IMR-90 (cell line): ENCODE measurements around the gene PDK4. TPM values are rescaled to one million over a fixed set of nuclear protein-coding genes. Genes with fewer than 3 reads are reported as not detected.

Source experiments
- ATAC-seq: fragments of 200-7000 bp; cut with Tn5 transposase; 2 replicates; pipeline ENCODE4 v1.9.1; 2020; ENCODE audit warnings: low read depth, mild to moderate bottlenecking, moderate library complexity
- BruUV-seq: library from RNA; stranded (reverse); fragments of 400-500 nt; replicated peaks from 2 replicates; lab custom pipeline; 2021; lab: Mats Ljungman, UMichigan
- CTCF ChIA-PET: fragments of 300-600 bp; formaldehyde crosslinking; extraction: SDS; loops from one replicate; lab custom pipeline; 2021; ENCODE audit warnings: antibody characterized with exemption; lab: Yijun Ruan, JAX
- POLR2A ChIA-PET: fragments of 300-600 bp; sonication (Branson Sonifier 250); formaldehyde crosslinking; loops from one replicate; lab custom pipeline; 2022; ENCODE audit warnings: antibody characterized with exemption; ENCODE audit not compliant: unreplicated experiment; lab: Charles Lee
- DNase-seq: peaks from one replicate; pipeline ENCODE4 v3.0.0; 2013
- H2AFZ ChIP-seq: replicated peaks from 2 replicates; pipeline ENCODE3; 2013; ENCODE audit warnings: low read length, mild to moderate bottlenecking; ENCODE audit not compliant: poor library complexity
- H2AK5ac ChIP-seq: 2 replicates; pipeline ENCODE4 v1.6.1; 2013; ENCODE audit warnings: low read depth, low read length, inconsistent platforms
- H2AK9ac ChIP-seq: replicated peaks from 2 replicates; pipeline ENCODE3; 2013; ENCODE audit warnings: mild to moderate bottlenecking, low read depth, low read length, moderate library complexity; ENCODE audit not compliant: poor library complexity
- H2BK120ac ChIP-seq: 2 replicates; pipeline ENCODE4 v1.6.1; 2013; ENCODE audit warnings: low read depth, low read length, inconsistent platforms
- H2BK15ac ChIP-seq: 3 replicates; pipeline ENCODE4 v1.6.1; 2013; ENCODE audit warnings: low read depth, low read length, inconsistent platforms
- H2BK20ac ChIP-seq: 2 replicates; pipeline ENCODE4 v1.6.1; 2013; ENCODE audit warnings: low read depth, mild to moderate bottlenecking, inconsistent platforms, low read length, moderate library complexity
- H2BK5ac ChIP-seq: 2 replicates; pipeline ENCODE4 v1.6.1; 2013; ENCODE audit warnings: mild to moderate bottlenecking, low read depth, low read length, inconsistent platforms; ENCODE audit not compliant: poor library complexity, severe bottlenecking
- H3K14ac ChIP-seq: replicated peaks from 2 replicates; pipeline ENCODE4 v1.6.1; 2013; ENCODE audit warnings: low read depth, low read length, inconsistent platforms
- H3K18ac ChIP-seq: 2 replicates; pipeline ENCODE4 v1.6.1; 2013; ENCODE audit warnings: low read depth, low read length, control low read depth
- H3K23ac ChIP-seq: 2 replicates; pipeline ENCODE4 v1.6.1; 2013; ENCODE audit warnings: low read depth, low read length, inconsistent platforms
- H3K27ac ChIP-seq: 2 replicates; pipeline ENCODE4 v1.5.1; 2013; ENCODE audit warnings: mild to moderate bottlenecking, control low read depth, low read length; ENCODE audit not compliant: insufficient read depth
- H3K27me3 ChIP-seq: 2 replicates; pipeline ENCODE4 v1.6.1; 2013; ENCODE audit warnings: low read length; ENCODE audit not compliant: control insufficient read depth, insufficient read depth
- H3K36me3 ChIP-seq: 2 replicates; pipeline ENCODE4 v1.6.1; 2013; ENCODE audit warnings: low read length, mixed read lengths; ENCODE audit not compliant: control insufficient read depth, insufficient read depth
- H3K4ac ChIP-seq: 2 replicates; pipeline ENCODE4 v1.6.1; 2013; ENCODE audit warnings: low read depth, low read length, inconsistent platforms
- H3K4me1 ChIP-seq: 2 replicates; pipeline ENCODE4 v1.6.1; 2013; ENCODE audit warnings: low read length, mixed read lengths; ENCODE audit not compliant: control insufficient read depth, insufficient read depth
- H3K4me2 ChIP-seq: 2 replicates; pipeline ENCODE4 v1.6.1; 2013; ENCODE audit warnings: low read depth, mild to moderate bottlenecking, control low read depth, low read length, moderate library complexity
- H3K4me3 ChIP-seq: 2 replicates; pipeline ENCODE4 v1.5.1; 2013; ENCODE audit warnings: low read depth, mild to moderate bottlenecking, control low read depth, low read length, moderate library complexity; ENCODE audit not compliant: insufficient read depth
- H3K56ac ChIP-seq: 2 replicates; pipeline ENCODE4 v1.6.1; 2013; ENCODE audit warnings: low read length, inconsistent platforms; ENCODE audit not compliant: insufficient read depth; ENCODE audit errors: extremely low read depth
- H3K79me1 ChIP-seq, 2 experiments: 2 replicates each; pipeline ENCODE4 v1.6.1; 2013; ENCODE audit warnings: low read length in 2 of 2, inconsistent platforms in 1 of 2, low read depth in 1 of 2
- H3K9ac ChIP-seq: 2 replicates; pipeline ENCODE4 v1.6.1; 2013; ENCODE audit warnings: low read depth, low read length, control low read depth
- H3K9me1 ChIP-seq: 2 replicates; pipeline ENCODE4 v1.6.1; 2013; ENCODE audit warnings: low read length, inconsistent platforms; ENCODE audit not compliant: insufficient read depth
- H3K9me3 ChIP-seq: 2 replicates; pipeline ENCODE4 v1.6.1; 2013; ENCODE audit warnings: low read length; ENCODE audit not compliant: control insufficient read depth, insufficient read depth
- H4K20me1 ChIP-seq: 2 replicates; pipeline ENCODE4 v1.6.1; 2013; ENCODE audit warnings: low read length, inconsistent platforms; ENCODE audit not compliant: insufficient read depth
- H4K5ac ChIP-seq: 2 replicates; pipeline ENCODE4 v1.6.1; 2013; ENCODE audit warnings: mild to moderate bottlenecking, low read depth, low read length, control low read depth
- H4K8ac ChIP-seq, 2 experiments: 2 replicates each; pipeline ENCODE4 v1.6.1; 2013; ENCODE audit warnings: low read depth in 2 of 2, low read length in 2 of 2, control low read depth in 1 of 2, inconsistent platforms in 1 of 2
- H4K91ac ChIP-seq: 2 replicates; pipeline ENCODE4 v1.6.1; 2013; ENCODE audit warnings: low read depth, low read length, inconsistent platforms; ENCODE audit not compliant: insufficient read depth
- BHLHE40 ChIP-seq: fragments of 150-350 bp; IDR thresholded peaks from 2 replicates; pipeline ENCODE4 v1.6.1; 2016; ENCODE audit warnings: mild to moderate bottlenecking, low read depth, low read length
- ELK1 ChIP-seq: fragments of 150-350 bp; IDR thresholded peaks from 2 replicates; pipeline ENCODE4 v1.6.1; 2016; ENCODE audit warnings: low read depth, mild to moderate bottlenecking, low read length, moderate library complexity, borderline replicate concordance
- NFE2L2 ChIP-seq: fragments of 150-350 bp; IDR thresholded peaks from 2 replicates; pipeline ENCODE4 v1.6.1; 2016; ENCODE audit warnings: low read depth, mild to moderate bottlenecking, low read length
- POLR2A ChIP-seq: IDR thresholded peaks from 2 replicates; pipeline ENCODE4 v1.6.1; 2012; ENCODE audit warnings: mild to moderate bottlenecking, low read depth, low read length
- RAD21 ChIP-seq: IDR thresholded peaks from 2 replicates; pipeline ENCODE4 v1.6.1; 2012; ENCODE audit warnings: low read length, improper control_type of control experiment
- RFX5 ChIP-seq: IDR thresholded peaks from 2 replicates; pipeline ENCODE4 v1.8.0; 2012; ENCODE audit warnings: low read depth, mild to moderate bottlenecking, low read length, moderate library complexity
- USF2 ChIP-seq: fragments of 150-350 bp; IDR thresholded peaks from 2 replicates; pipeline ENCODE4 v1.6.1; 2017; ENCODE audit warnings: mild to moderate bottlenecking, antibody characterized with exemption, low read length, low read depth
- WGBS, 2 experiments: methylation state at CpG; one replicate each; pipeline versions ENCODE4 v1.1.5 to v1.1.7; 2013; ENCODE audit warnings: missing lambda C conversion rate in 2 of 2; ENCODE audit not compliant: insufficient read length in 1 of 2; ENCODE audit errors: extremely low coverage in 2 of 2; 5-methylcytosine and 5-hydroxymethylcytosine counted together
- dilution Hi-C: fragments of 300-500 bp; cut with HindIII; formaldehyde crosslinking; loops from one replicate; pipeline ENCODE4 v1.14.3; 2018; ENCODE audit warnings: low sequenced_read_pairs; ENCODE audit not compliant: unreplicated experiment
- in situ Hi-C: fragments of 300-500 bp; cut with MboI; formaldehyde crosslinking; loops from 3 replicates; pipeline ENCODE4 v1.14.3; 2019; ENCODE audit warnings: low sequenced_read_pairs, inconsistent platforms, mixed read lengths
- intact Hi-C: fragments of 100-400 bp; cut with micrococcal nuclease; formaldehyde crosslinking; loops from 2 replicates; pipeline ENCODE4 v1.10.0; 2022
- polyA plus RNA-seq, 3 experiments: library from polyadenylated mRNA; depleted of rRNA; stranded (reverse); fragments of >200 nt; gene quantifications; 2 replicates each; pipeline ENCODE4 v1.2.3, GENCODE V29; 2012; ENCODE audit warnings: low replicate concordance in 1 of 3
- total RNA-seq: library from RNA; depleted of rRNA; stranded (reverse); fragments of >200 nt; gene quantifications from 2 replicates; pipeline ENCODE4 v1.2.3, GENCODE V29; 2012

Gene PDK4
- total and polyA plus RNA-seq, 2 of the 4 experiments (the other 2 are of a cell fraction) = under 0.01 to 0.03 TPM

GRCh38 chr7:95619921-95620320 lies 23.6 kb upstream of the PDK4 start:
- no peak overlapping the region for H3K23ac ChIP-seq
- WGBS, 2 experiments = no CpG with 5 or more reads among the region's 1 CpG
- H3K18ac ChIP-seq = no peak overlapping the region
- no peak overlapping the region for H4K5ac ChIP-seq
- H3K14ac ChIP-seq = no peak overlapping the region
- in situ Hi-C loops = no loop called here
- no peak overlapping the region for H3K4ac ChIP-seq
- no peak overlapping the region for H4K8ac ChIP-seq
- no peak overlapping the region for H3K9ac ChIP-seq
- no peak overlapping the region for H2BK120ac ChIP-seq
- H2BK5ac ChIP-seq = no peak overlapping the region
- no peak overlapping the region for H2BK20ac ChIP-seq
- no peak for TF ChIP-seq RAD21
- TF ChIP-seq NFE2L2 = no peak
- no peak for TF ChIP-seq USF2
- TF ChIP-seq BHLHE40 = no peak
- no peak for TF ChIP-seq POLR2A
- no peak for TF ChIP-seq RFX5
- TF ChIP-seq ELK1 = no peak
- DNase-seq (no peak), ATAC-seq (no peak)
- no peaks in the 10 kb centered on the region for H4K20me1 ChIP-seq
- ChIA-PET POLR2A (no interaction called here), CTCF (no interaction called here)
- no TSS peak for BruUV-seq
- H3K56ac ChIP-seq = no peak overlapping the region
- no peak overlapping the region for H2AK9ac ChIP-seq
- H2AFZ ChIP-seq = no peak overlapping the region
- no peak overlapping the region for H4K91ac ChIP-seq
- dilution Hi-C loops = no loop called here
- no peaks in the 10 kb centered on the region for H3K4me1 ChIP-seq
- H3K4me2 ChIP-seq = no peak overlapping the region
- H3K9me1 ChIP-seq = no peaks in the 10 kb centered on the region
- no peaks in the 10 kb centered on the region for H3K79me1 ChIP-seq
- no peaks in the 10 kb centered on the region for H3K9me3 ChIP-seq
- H3K36me3 ChIP-seq = no peaks in the 10 kb centered on the region
- H2AK5ac ChIP-seq = no peak overlapping the region
- intact Hi-C loops = no loop called here
- no peak overlapping the region for H3K27ac ChIP-seq
- no peak overlapping the region for H2BK15ac ChIP-seq
- no peak overlapping the region for H3K4me3 ChIP-seq
- no peaks in the 10 kb centered on the region for H3K27me3 ChIP-seq
